ENCODE measurements around the gene EIF2AK2.
"Not testable (repeated sequence)": the region's sequence is repeated elsewhere in the genome, so short reads cannot be mapped to it uniquely, and the experiment has no call there.

EIF2AK2 gene

GRCh38 chr2:37156857-37157714 lies at the start of gene EIF2AK2:
Gene EIF2AK2 (minus strand): TSS chr2:37156980. CDS start chr2:37147806, 9,174 bp downstream.
- peak; percentile 81 for DNase-seq

GRCh38 chr2:37205689-37206341 lies 49.0 kb upstream of the EIF2AK2 start:
- no peak for DNase-seq

GRCh38 chr2:37205071-37205661 lies 48.4 kb upstream of the EIF2AK2 start:
- not testable (repeated sequence) for DNase-seq

- DNase-seq: no peak
These were observed 46.9 kb upstream of the EIF2AK2 start for GRCh38 chr2:37203708-37204107.

GRCh38 chr2:37201766-37202165 lies 45.0 kb upstream of the EIF2AK2 start:
- no peak for DNase-seq

- no peak for DNase-seq
These were observed 44.4 kb upstream of the EIF2AK2 start for GRCh38 chr2:37201208-37201607.

GRCh38 chr2:37198681-37199065 lies 41.9 kb upstream of the EIF2AK2 start:
- DNase-seq: no peak

GRCh38 chr2:37196320-37197195 lies 39.8 kb upstream of the EIF2AK2 start, which contains the start of gene CEBPZOS:
Gene CEBPZOS (plus strand): TSS chr2:37196496. CDS start chr2:37199705, 3,209 bp downstream.
- peak; percentile 89 for DNase-seq

GRCh38 chr2:37195862-37196319 lies 39.1 kb upstream of the EIF2AK2 start:
- not testable (repeated sequence) for DNase-seq

GRCh38 chr2:37192551-37192950 lies 35.8 kb upstream of the EIF2AK2 start:
- no peak for DNase-seq

GRCh38 chr2:37191747-37192146 lies 35.0 kb upstream of the EIF2AK2 start:
- no peak for DNase-seq

- DNase-seq: no peak
These were observed 34.5 kb upstream of the EIF2AK2 start for GRCh38 chr2:37191253-37191652.

- no peak for DNase-seq
These were observed 33.5 kb upstream of the EIF2AK2 start for GRCh38 chr2:37190290-37190689.

- DNase-seq: no peak
These were observed 32.8 kb upstream of the EIF2AK2 start for GRCh38 chr2:37189452-37190153.

GRCh38 chr2:37188570-37188969 lies 31.8 kb upstream of the EIF2AK2 start, which contains the start of gene SULT6B1:
Gene SULT6B1 (minus strand): TSS chr2:37188670. CDS start chr2:37188640, 30 bp downstream.
- no peak for DNase-seq

GRCh38 chr2:37181726-37182684 lies 25.2 kb upstream of the EIF2AK2 start:
- DNase-seq: no peak

GRCh38 chr2:37180640-37181039 lies 23.9 kb upstream of the EIF2AK2 start:
- no peak for DNase-seq

- no peak for DNase-seq
These were observed 23.3 kb upstream of the EIF2AK2 start for GRCh38 chr2:37180006-37180639.

GRCh38 chr2:37173741-37174140 lies 17.0 kb upstream of the EIF2AK2 start:
- no peak for DNase-seq

GRCh38 chr2:37171624-37171950 lies 14.8 kb upstream of the EIF2AK2 start:
- no peak for DNase-seq

All from activated CD4-positive, alpha-beta T cell treated with anti-CD3 and anti-CD28 coated beads, Interleukin-2, amount 50 U/mL, for 1 hour (primary cell).